Measurements from ENCODE around the gene CADM2. TPM values are rescaled to one million over a fixed set of nuclear protein-coding genes. Genes with fewer than 3 reads are reported as not detected.

Gene CADM2
- total and polyA plus RNA-seq, 8 donors = 0.28 to 4.6 (median 0.42) TPM

GRCh38 chr3:86056032-86056431, 1097.2 kb downstream of the CADM2 start:
- Histone ChIP-seq H3K27ac (no peak overlapping the region), H3K27me3 (no peaks in the 10 kb centered on the region), H3K9me3 (no peaks in the 10 kb centered on the region), H3K36me3 (no peaks in the 10 kb centered on the region), H3K4me3 (no peak overlapping the region), H3K4me1 (no peaks in the 10 kb centered on the region)
- FAIRE-seq (no peak), DNase-seq (no peak), ATAC-seq (no peak)
- intact Hi-C loops (cut with DNase I) = no loop called here
- 52 to 70% methylated on average over 4 of the region's 4 CpGs for WGBS, 2 donors
- TF ChIP-seq CTCF (IDR thresholded peaks at IDR 0.05) = no peak

- H3K4me3 ChIP-seq = no peak overlapping the region
- H3K27ac ChIP-seq = no peak overlapping the region
- no peaks in the 10 kb centered on the region for H3K9me3 ChIP-seq
- H3K27me3 ChIP-seq = no peaks in the 10 kb centered on the region
- no peak for FAIRE-seq
- no peak for ATAC-seq
- no peak for TF ChIP-seq CTCF (IDR thresholded peaks at IDR 0.05)
- no peaks in the 10 kb centered on the region for H3K36me3 ChIP-seq
- intact Hi-C loops (cut with DNase I) = no loop called here
- no peak for DNase-seq
- no peaks in the 10 kb centered on the region for H3K4me1 ChIP-seq
- WGBS, 2 donors = 67 to 71% methylated on average over 5 of the region's 5 CpGs
These were observed 1098.2 kb downstream of the CADM2 start for GRCh38 chr3:86056962-86057361.

GRCh38 chr3:86073799-86074198, 1115.0 kb downstream of the CADM2 start:
- no peak for TF ChIP-seq CTCF (IDR thresholded peaks at IDR 0.05)
- intact Hi-C loops (cut with DNase I) = no loop called here
- Histone ChIP-seq H3K36me3 (no peaks in the 10 kb centered on the region), H3K4me3 (no peak overlapping the region), H3K9me3 (no peaks in the 10 kb centered on the region), H3K27me3 (no peaks in the 10 kb centered on the region), H3K27ac (no peak overlapping the region), H3K4me1 (no peaks in the 10 kb centered on the region)
- ATAC-seq (no peak), FAIRE-seq (no peak), DNase-seq (no peak)
- WGBS, 2 donors = 70 to 87% methylated on average over 2 of the region's 2 CpGs

GRCh38 chr3:86087160-86087871, 1128.5 kb downstream of the CADM2 start:
- FAIRE-seq (no peak), ATAC-seq (no peak), DNase-seq (no peak)
- Histone ChIP-seq H3K27me3 (no peaks in the 10 kb centered on the region), H3K36me3 (no peaks in the 10 kb centered on the region), H3K9me3 (no peaks in the 10 kb centered on the region), H3K27ac (no peak overlapping the region), H3K4me1 (no peaks in the 10 kb centered on the region), H3K4me3 (no peak overlapping the region)
- no peak for TF ChIP-seq CTCF (IDR thresholded peaks at IDR 0.05)
- intact Hi-C loops (cut with DNase I) = no loop called here
- WGBS, 2 donors = 43 to 47% methylated on average over 6 of the region's 6 CpGs

GRCh38 chr3:86104154-86104553, 1145.4 kb downstream of the CADM2 start:
- WGBS, 2 donors = 28 to 36% methylated on average over 1 of the region's 1 CpG
- no peak overlapping the region for H3K27ac ChIP-seq
- TF ChIP-seq CTCF (IDR thresholded peaks at IDR 0.05) = no peak
- no peaks in the 10 kb centered on the region for H3K4me1 ChIP-seq
- no peaks in the 10 kb centered on the region for H3K36me3 ChIP-seq
- H3K9me3 ChIP-seq = no peaks in the 10 kb centered on the region
- DNase-seq (no peak), FAIRE-seq (no peak), ATAC-seq (no peak)
- no peaks in the 10 kb centered on the region for H3K27me3 ChIP-seq
- intact Hi-C loops (cut with DNase I) = no loop called here
- H3K4me3 ChIP-seq = no peak overlapping the region

Data from pancreas (tissue), 10 donors.